ENCODE measurements around the gene HSPB6. TPM values are rescaled to one million over a fixed set of nuclear protein-coding genes. Genes with fewer than 3 reads are reported as not detected.
A peak's percentile ranks its signal among the peaks of the same experiment; 100 is the strongest.

The HSPB6 gene
- total RNA-seq, 1 experiment from 2014 or later = 0.93 TPM

GRCh38 chr19:35806597-35806996 lies 49.8 kb upstream of the HSPB6 start:
- ChIA-PET POLR2A (no interaction called here), RAD21 (ENCODE audit: low non-redundant PET in 1 of 2, low total read pairs in 2 of 2, uncharacterized antibody in 2 of 2, unreplicated experiment in 2 of 2) (no interaction called here), CTCF (no interaction called here)
- Histone ChIP-seq H3K9me2 (ENCODE audit: insufficient read depth) (no peaks in the 10 kb centered on the region), H3K9ac (ENCODE audit: low read length) (no peak overlapping the region), H3K4me1 (ENCODE audit: control insufficient read depth in 1 of 2, insufficient read depth in 2 of 2, low read length in 2 of 2) (no peaks in the 10 kb centered on the region), H2AFZ (ENCODE audit: low read depth, low read length, poor library complexity, severe bottlenecking) (no peak overlapping the region), H3K79me2 (ENCODE audit: insufficient read depth, low read length) (no peaks in the 10 kb centered on the region), H3K4me3 (replicated peaks in 1 of 2; ENCODE audit: low read depth in 1 of 2, low read length in 2 of 2) (no peak overlapping the region), H4K20me1 (ENCODE audit: insufficient read depth) (no peaks in the 10 kb centered on the region), H3K36me3 (ENCODE audit: control insufficient read depth in 1 of 2, insufficient read depth in 2 of 2, low read length in 2 of 2) (no peaks in the 10 kb centered on the region), H3K4me2 (ENCODE audit: low read length) (no peak overlapping the region), H3K27me3 (ENCODE audit: insufficient read depth, low read length) (no peaks in the 10 kb centered on the region), H3K9me3 (ENCODE audit: control insufficient read depth in 1 of 2, insufficient read depth in 1 of 2, low read depth in 1 of 2, low read length in 2 of 2) (no peaks in the 10 kb centered on the region), H3K27ac (ENCODE audit: low read depth, low read length) (no peak overlapping the region)
- intact Hi-C loops (cut with micrococcal nuclease) = no loop called here
- no TSS peak for BruUV-seq (replicated peaks)
- ATAC-seq = peak; percentile 61; the same call in 1 of the 2 replicates
- no peak for TF ChIP-seq REST (IDR thresholded peaks at IDR 0.05; ENCODE audit: low read depth)
- TF ChIP-seq SIN3A (IDR thresholded peaks at IDR 0.05; ENCODE audit: low read depth) = no peak
- peak in 1 of 3 experiments; percentile 19; a peak in 1 of 6 replicates for TF ChIP-seq CTCF (IDR thresholded peaks at IDR 0.05 in 2 of 3, conservative IDR thresholded peaks at IDR 0.05 in 1 of 3; ENCODE audit: borderline replicate concordance in 1 of 3, insufficient read depth in 1 of 3, low read depth in 2 of 3, low read length in 2 of 3)
- TF ChIP-seq CBX3 (IDR thresholded peaks at IDR 0.05; ENCODE audit: low read depth) = no peak
- no peak for TF ChIP-seq EZH2 (IDR thresholded peaks at IDR 0.05)
- TF ChIP-seq ELF1 (IDR thresholded peaks at IDR 0.05; ENCODE audit: borderline replicate concordance, low read depth) = no peak
- no peak for DNase-seq (ENCODE audit: low read depth, low spot score)
